ENCODE results near the gene ZNF860.
"Not testable (repeated sequence)": the region's sequence is repeated elsewhere in the genome, so short reads cannot be mapped to it uniquely, and the experiment has no call there.

ZNF860 gene

DNA sequence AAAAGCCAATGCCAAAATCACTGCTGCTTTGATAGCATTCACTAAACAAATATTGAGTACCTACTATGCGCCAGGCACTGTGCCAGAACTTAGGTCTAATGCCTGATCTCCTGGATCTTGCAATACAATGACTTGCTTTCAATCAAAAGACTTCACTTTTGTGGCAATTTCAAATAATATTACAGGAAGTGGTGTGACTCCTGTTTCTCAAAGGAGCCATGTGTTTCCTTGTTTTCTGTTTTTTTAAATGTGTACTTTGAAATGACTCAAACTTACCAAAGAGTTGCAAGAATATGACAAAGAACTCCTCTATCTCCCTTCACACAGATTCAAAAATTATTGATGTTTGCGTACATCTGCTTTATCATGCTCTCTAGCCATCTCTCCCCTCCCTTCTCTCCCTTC lies 18.7 kb upstream of the ZNF860 start:
- DNase-seq = no peak

- no peak for DNase-seq
These were observed 14.5 kb upstream of the ZNF860 start for GRCh38 chr3:31966978-31967591.

GRCh38 chr3:31967592-31967991 lies 14.0 kb upstream of the ZNF860 start:
- no peak for DNase-seq

DNA sequence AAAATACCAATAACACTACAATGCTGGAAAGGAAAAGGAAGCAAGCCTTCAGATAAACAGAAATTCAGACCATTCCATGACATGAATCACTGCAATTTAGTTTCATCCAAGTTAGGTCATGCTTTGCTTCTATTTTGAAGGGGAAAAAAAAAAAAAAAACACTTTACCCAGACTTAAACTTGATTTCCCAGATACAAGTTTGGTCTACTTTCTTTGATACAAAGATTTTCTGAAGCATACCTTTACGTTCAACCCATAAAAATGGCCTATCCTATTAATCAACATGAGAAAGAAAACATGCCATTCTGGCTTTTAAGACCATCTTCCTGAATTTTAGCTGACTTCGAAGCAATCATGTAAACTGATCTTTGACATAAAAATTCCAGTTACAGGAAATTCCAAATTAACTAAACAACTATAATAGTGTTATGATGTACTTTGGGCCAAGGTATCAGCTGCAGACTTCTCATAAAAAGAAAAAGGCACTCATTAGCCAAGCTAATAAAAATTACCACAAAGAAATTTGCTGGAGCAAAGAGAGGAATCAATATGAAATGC lies 13.1 kb upstream of the ZNF860 start:
- no peak for DNase-seq

GRCh38 chr3:31968927-31969418 lies 12.6 kb upstream of the ZNF860 start:
- no peak for DNase-seq

DNA sequence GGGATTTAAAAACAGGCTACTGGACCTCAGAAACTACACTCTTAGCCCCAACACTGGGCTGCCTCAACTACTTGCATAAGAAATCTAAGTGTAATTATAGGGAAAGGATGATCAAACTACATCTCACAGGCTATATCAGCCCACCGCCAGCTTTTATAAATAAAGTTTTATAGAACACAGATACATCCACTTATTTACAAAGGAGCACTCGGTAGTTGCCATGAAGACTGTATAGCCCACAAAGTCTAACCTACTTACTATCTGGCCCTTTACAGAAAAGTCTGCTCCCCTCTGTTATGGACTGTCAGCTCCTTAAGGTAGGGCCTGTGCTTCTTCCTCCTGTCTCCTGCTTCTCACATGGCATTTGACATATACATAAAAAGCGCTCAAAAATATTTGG lies 9.9 kb upstream of the ZNF860 start:
- no peak for DNase-seq

GRCh38 chr3:31973081-31973480 lies 8.5 kb upstream of the ZNF860 start:
- DNase-seq = no peak

GRCh38 chr3:31973837-31974236 lies 7.7 kb upstream of the ZNF860 start:
- DNase-seq = no peak

- no peak for DNase-seq
These were observed 7.1 kb upstream of the ZNF860 start for GRCh38 chr3:31974471-31974870.

GRCh38 chr3:31974964-31975363 lies 6.6 kb upstream of the ZNF860 start:
- no peak for DNase-seq

DNA sequence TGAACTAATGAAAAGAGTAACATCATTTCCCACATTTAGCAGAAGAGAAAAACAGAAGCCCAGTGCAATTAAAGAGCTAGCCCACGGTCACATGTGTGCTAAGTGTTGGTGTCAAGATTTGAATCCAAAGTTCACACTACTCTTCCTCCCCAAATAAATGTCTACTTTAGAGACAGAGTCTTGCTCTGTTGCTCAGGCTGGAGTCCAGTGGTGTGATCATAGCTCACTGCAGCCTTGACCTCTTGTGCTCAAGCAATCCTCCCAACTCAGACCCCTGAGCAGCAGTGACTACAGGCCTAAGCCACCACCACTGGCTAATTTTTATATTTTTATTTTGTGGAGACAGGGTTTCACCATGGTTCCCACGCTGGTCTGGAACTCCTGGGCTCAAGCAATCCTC lies 5.2 kb upstream of the ZNF860 start:
- no peak for DNase-seq

DNA sequence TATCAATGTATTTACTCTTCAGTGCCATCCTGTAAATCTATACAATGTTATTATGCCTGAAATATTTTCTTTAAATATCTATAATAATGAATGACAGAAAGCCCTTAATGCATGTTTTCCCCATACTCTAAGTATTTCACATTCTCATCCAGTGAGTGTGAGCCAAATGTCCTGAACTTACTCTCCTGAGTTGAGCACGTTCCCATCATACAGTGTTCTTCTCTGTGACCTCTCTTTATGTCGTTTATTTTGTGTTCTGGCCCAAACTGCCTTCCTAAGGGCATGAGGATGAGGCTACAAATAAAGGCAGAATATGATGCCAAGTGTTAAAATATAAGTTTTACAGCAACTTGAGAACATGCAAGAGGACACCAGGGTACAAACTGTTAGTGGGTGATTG lies 3.8 kb upstream of the ZNF860 start:
- no peak for DNase-seq

DNA sequence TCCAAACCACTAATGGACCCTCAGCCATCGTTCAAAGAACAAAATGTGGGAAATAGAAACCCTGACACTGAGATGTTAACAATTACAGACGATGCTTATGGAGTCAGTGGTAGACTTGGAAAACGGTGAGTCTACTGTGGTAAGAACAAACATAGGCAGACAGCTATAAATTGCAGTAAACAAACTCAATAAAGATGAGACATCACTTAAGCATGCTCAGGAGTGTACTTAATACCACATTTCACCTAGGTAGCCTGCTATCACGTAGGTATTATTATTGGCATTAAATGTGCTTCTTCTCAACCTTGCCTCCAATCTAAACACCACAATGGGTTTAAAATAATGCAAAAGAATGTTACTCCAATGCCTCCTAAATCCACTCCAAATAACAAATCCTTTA lies 3.0 kb upstream of the ZNF860 start:
- DNase-seq = no peak

GRCh38 chr3:31979001-31979697 lies 2.4 kb upstream of the ZNF860 start:
- no peak for DNase-seq

DNA sequence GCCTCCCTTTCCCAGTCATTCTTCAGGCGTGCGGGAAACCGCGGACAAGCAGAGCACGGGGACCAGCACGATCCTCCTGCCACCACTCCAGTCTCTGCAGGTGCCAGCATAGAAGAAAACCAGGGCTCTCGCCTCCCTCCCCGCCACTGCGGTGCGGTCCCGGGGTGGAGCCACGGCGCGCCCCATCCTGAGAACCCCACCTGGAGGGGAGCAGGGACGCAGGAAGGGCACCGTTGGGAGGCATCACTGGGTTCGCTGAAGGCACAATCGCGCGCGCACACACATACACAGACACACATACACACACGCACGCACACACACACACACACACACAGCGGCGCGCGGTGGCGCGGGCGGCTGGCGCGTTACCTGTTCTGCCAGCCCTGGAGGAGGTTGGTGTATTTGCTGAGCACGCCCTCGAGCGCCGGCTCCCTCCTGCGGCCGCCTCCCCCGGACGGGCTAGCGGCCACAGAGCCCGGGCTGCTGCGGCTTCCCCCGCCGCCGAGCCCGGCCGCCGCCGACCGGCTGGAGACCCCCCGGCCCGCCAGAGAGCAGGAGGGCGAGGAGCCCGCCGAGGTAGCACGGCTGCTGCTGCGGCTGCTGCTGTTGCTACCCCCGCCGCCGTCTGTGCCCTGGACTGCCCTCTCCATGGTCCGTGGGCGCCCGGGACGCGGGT lies 882 bp upstream of the ZNF860 start:
- DNase-seq = peak; percentile 68

DNA sequence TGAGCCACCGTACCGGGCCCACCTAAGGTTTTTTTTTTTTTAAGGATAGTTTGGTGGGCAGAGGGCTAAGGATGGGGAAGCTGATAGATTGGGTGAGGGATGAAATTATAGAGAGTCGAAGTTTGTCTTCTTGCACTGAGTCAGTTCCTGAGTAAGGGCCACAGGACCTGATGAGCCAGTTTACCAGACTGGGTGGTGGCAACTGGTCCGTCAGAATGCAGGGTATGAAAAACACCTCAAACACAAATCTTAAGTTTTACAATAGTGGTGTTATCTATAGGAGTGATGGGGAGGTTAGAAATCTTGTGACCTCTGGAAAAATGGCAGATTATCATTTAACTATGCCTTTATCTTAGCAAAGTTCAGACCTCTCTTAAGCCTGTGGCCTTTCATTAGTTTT lies 2.8 kb downstream of the ZNF860 start:
- DNase-seq = no peak

DNA sequence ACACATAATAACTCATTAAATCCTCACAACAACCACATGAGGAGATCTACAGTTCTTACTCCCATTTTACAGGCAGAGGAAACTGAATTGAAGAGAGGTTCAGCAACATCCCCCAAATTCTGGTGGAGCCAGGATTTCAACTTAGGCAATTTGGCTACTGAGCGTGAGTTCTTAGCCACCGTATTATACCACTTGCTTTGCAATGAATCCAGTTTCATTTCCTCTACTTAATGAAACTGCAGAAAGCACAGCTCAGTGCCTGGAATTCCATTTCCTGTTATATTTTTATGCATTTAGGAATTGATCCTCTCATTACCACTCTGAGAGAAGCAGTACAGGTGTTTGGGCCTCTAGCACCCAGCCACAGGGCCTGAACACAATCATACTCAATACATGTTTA lies 4.3 kb downstream of the ZNF860 start:
- no peak for DNase-seq

DNA sequence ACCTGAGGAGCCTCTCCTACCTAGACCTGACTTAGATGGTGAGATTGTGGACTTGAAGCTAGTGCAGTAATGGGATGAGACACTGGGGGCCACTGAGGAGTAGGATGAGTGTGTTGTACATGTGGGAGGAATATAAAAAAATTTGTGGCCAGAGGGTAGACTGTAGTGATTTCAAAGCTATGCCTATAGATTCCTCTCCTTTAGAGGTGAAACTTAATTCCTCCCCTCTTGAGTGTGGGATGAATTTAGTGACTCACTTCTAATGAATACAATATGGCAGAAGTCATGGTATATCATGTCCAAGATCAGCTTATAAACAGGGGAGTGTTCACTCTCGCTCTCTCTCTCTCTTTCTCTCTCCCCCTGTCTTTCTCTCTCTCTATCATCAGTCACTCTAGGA lies 6.7 kb downstream of the ZNF860 start:
- DNase-seq = no peak

- DNase-seq = not testable (repeated sequence)
These were observed 11.4 kb downstream of the ZNF860 start for GRCh38 chr3:31992995-31993394.

DNA sequence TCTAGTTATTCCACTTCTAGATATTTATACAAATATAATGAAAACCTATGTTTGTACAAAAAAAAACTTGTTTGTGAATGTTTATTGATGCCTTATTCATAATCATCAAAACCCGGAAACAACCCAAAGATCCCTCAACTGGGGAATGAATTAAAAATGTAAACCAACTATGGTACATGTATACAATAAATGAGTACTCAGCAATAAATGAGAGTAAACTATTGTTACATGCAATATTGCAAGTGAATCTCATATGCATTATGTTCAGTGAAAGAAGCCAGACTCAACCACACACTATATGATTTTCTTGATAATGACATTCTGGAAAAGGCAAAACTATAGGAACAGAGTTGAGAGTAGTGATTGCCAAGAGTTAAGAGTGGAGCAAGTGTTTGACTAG lies 12.3 kb downstream of the ZNF860 start:
- DNase-seq = no peak

GRCh38 chr3:31995026-31995425 lies 13.5 kb downstream of the ZNF860 start:
- DNase-seq = not testable (repeated sequence)

GRCh38 chr3:31996195-31996594 lies 14.6 kb downstream of the ZNF860 start:
- DNase-seq = no peak

DNA sequence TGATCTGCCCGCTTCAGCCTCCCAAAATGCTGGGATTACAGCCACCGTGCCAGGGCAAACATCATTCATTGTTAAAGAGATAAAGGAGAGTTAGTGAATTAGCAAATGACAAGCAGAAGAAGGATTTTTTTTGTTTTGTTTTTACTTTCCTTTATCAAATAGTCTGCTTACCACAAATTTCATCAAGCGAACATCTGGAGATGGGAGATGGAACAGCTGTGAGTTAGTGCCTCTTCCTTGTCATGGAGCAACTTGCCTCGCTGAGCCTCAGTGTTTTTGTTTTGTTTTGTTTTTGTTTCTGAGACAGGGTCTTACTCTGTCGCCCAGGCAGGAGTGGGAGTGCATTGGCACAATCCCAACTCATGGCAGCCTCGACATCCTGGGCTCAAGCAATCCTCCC lies 15.9 kb downstream of the ZNF860 start:
- DNase-seq = no peak

DNA sequence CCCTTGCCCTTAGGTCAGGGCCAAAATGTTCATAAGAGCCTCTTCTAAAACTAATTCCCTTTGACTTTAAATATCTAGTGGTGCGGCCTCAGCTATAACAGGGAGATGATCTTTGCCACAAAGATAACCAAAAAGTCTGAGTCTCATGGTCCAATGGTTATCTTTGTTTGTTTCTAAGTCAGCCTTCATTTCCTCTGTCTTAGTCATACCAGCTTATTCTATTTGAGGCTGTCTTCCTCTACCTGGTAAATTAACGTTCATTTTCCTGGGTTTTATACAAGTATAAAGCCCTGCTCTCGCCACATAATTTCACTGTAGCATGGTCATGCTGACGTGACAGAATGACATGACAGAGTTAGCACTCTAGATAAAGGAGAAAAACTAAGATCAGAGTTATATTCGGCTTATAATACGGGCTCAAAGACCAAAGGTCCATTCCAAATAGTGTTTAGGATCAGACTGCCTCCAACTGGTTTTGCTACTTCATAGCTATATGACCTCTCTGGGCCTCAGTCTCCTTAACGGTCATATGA lies 18.4 kb downstream of the ZNF860 start:
- no peak for DNase-seq
